IPS-18a (cell line): Measurements from ENCODE around the gene TLR1.

ENCODE experiments used
- H3K27ac ChIP-seq: one replicate; pipeline ENCODE4 v1.5.1; 2013; ENCODE audit warnings: low read length
- H3K27me3 ChIP-seq: one replicate; pipeline ENCODE4 v1.6.1; 2013; ENCODE audit warnings: mild to moderate bottlenecking, low read length; ENCODE audit not compliant: control insufficient read depth, insufficient read depth
- H3K36me3 ChIP-seq: one replicate; pipeline ENCODE4 v1.6.1; 2013; ENCODE audit warnings: low read depth, low read length; ENCODE audit not compliant: control insufficient read depth
- H3K4me1 ChIP-seq: one replicate; pipeline ENCODE4 v1.6.1; 2013; ENCODE audit warnings: low read depth, low read length; ENCODE audit not compliant: control insufficient read depth
- H3K4me3 ChIP-seq: one replicate; pipeline ENCODE4 v1.5.1; 2013; ENCODE audit warnings: low read length
- H3K9ac ChIP-seq: one replicate; pipeline ENCODE4 v1.6.1; 2013; ENCODE audit warnings: mild to moderate bottlenecking, low read length, moderate library complexity
- H3K9me3 ChIP-seq: one replicate; pipeline ENCODE4 v1.6.1; 2013; ENCODE audit warnings: low read depth, low read length; ENCODE audit not compliant: control insufficient read depth

TLR1 gene

GRCh38 chr4:38749336-38749735 is 55.3 kb downstream of the TLR1 start:
- H3K27me3 ChIP-seq, result no peaks in the 10 kb centered on the region
- H3K9me3 ChIP-seq, result peaks cover 5% of the 10 kb centered on the region
- H3K4me1 ChIP-seq, result peaks cover 9% of the 10 kb centered on the region
- H3K9ac ChIP-seq, result no peak overlapping the region
- H3K4me3 ChIP-seq, result no peak overlapping the region
- H3K27ac ChIP-seq, result no peak overlapping the region
- H3K36me3 ChIP-seq, result no peaks in the 10 kb centered on the region

- Histone ChIP-seq H3K4me3 (no peak overlapping the region), H3K27me3 (no peaks in the 10 kb centered on the region), H3K27ac (no peak overlapping the region), H3K9me3 (peaks cover 5% of the 10 kb centered on the region), H3K4me1 (peaks cover 7% of the 10 kb centered on the region), H3K36me3 (no peaks in the 10 kb centered on the region), H3K9ac (no peak overlapping the region)
Measured at GRCh38 chr4:38747629-38748028, 57.0 kb downstream of the TLR1 start.
